Stomach (tissue), 9 donors: ENCODE data around the gene SLC34A3. TPM values are rescaled to one million over a fixed set of nuclear protein-coding genes. Genes with fewer than 3 reads are reported as not detected.
A peak's percentile ranks its signal among the peaks of the same experiment; 100 is the strongest.

ENCODE experiments used
- DNase-seq, 2 donors: peaks; one replicate each; pipeline versions ENCODE4 v3.0.0 to v3.0.0-alpha.2; 2013 to 2019
- H3K27ac ChIP-seq, 5 donors: fragments of 200-600 bp in 4 of 5; sonication (generic) in 4 of 5; one replicate each; pipeline ENCODE4 v1.5.1; 2013 to 2019; ENCODE audit warnings: mild to moderate bottlenecking in 1 of 5, moderate library complexity in 1 of 5
- H3K27me3 ChIP-seq, 3 donors: fragments of 200-600 bp; sonication (generic); one replicate each; pipeline ENCODE4 v1.5.1; 2017 to 2019; ENCODE audit warnings: mixed run types in 1 of 3
- H3K36me3 ChIP-seq, 4 donors: fragments of 200-600 bp; sonication (generic); 1 replicate in 3 of 4; 2 replicates in 1 of 4; pipeline ENCODE4 v1.5.1; 2016 to 2019
- H3K4me1 ChIP-seq, 4 donors: fragments of 200-600 bp; sonication (generic); one replicate each; pipeline ENCODE4 v1.5.1; 2016 to 2019
- H3K4me3 ChIP-seq, 4 donors: fragments of 200-600 bp; sonication (generic) in 3 of 4; one replicate each; pipeline ENCODE4 v1.5.1; 2016 to 2019; ENCODE audit warnings: mild to moderate bottlenecking in 1 of 4
- H3K9me3 ChIP-seq, 4 donors: fragments of 200-600 bp; sonication (generic); one replicate each; pipeline ENCODE4 v1.5.1; 2016 to 2019
- CTCF ChIP-seq, 7 experiments: fragments of 450-650 bp in 4 of 7; fragments of 200-600 bp in 3 of 7; sonication (generic) in 3 of 7; IDR thresholded peaks; one replicate each; pipeline ENCODE4 v1.5.1; 2016 to 2019; ENCODE audit warnings: antibody characterized with exemption in 7 of 7, control low read depth in 2 of 7, mild to moderate bottlenecking in 1 of 7
- EP300 ChIP-seq: sonication (generic); formaldehyde crosslinking; IDR thresholded peaks from one replicate; pipeline ENCODE4 v1.6.1; 2017; ENCODE audit warnings: antibody characterized with exemption
- POLR2A ChIP-seq, 4 donors: fragments of 450-650 bp; IDR thresholded peaks; one replicate each; pipeline ENCODE4 v1.6.1; 2016; ENCODE audit warnings: antibody characterized with exemption in 4 of 4, control low read depth in 2 of 4, mild to moderate bottlenecking in 1 of 4, moderate library complexity in 1 of 4
- POLR2AphosphoS5 ChIP-seq, 3 donors: sonication (generic); formaldehyde crosslinking; IDR thresholded peaks; one replicate each; pipeline ENCODE4 v1.6.1; 2016; ENCODE audit warnings: antibody characterized with exemption in 3 of 3
- WGBS, 5 donors: extraction: QIAGEN DNeasy Blood & Tissue Kit in 3 of 5; methylation state at CpG; one replicate each; pipeline versions ENCODE4 v1.1.5 to v1.1.7; 2013 to 2018; 5-methylcytosine and 5-hydroxymethylcytosine counted together
- intact Hi-C: fragments of 100-400 bp; cut with DNase I; formaldehyde crosslinking; loops from one replicate; pipeline ENCODE4 v1.15.1; 2023; ENCODE audit warnings: low total_unique reads
- polyA plus RNA-seq, 3 donors: library from polyadenylated mRNA; stranded (reverse); fragments of 200-250 nt; gene quantifications; one replicate each; pipeline ENCODE4 v1.2.3, GENCODE V29; 2013
- total RNA-seq, 5 donors: library from RNA; depleted of rRNA; stranded (reverse); fragments of >200 nt; gene quantifications; one replicate each; pipeline versions ENCODE4 v1.1.0 to v1.2.3, GENCODE V29; 2014 to 2016
- donor health status: healthy with polysubstance abuse.
- donor health status: Bipolar disorder and iron deficiency.
- donor health status: healthy.

SLC34A3 gene
- total and polyA plus RNA-seq, 8 donors, result 0.18 to 0.53 TPM; not detected in 6

- H3K27me3 ChIP-seq, result no peaks in the 10 kb centered on the region
- peak overlapping the region; percentile 63 to 78 (median 66) for H3K4me3 ChIP-seq
- H3K9me3 ChIP-seq, result no peaks in the 10 kb centered on the region
- TF ChIP-seq CTCF (IDR thresholded peaks at IDR 0.05), result no peak
- no peak for TF ChIP-seq EP300
- TF ChIP-seq POLR2A (IDR thresholded peaks at IDR 0.05), result no peak
- peak in 2 of 3 donors; percentile 54 to 55 for TF ChIP-seq POLR2AphosphoS5 (IDR thresholded peaks at IDR 0.05)
- peaks cover 70 to 90% (median 87%) of the 10 kb centered on the region in 4 donors for H3K4me1 ChIP-seq
- intact Hi-C loops, result no loop called here
- no peaks in the 10 kb centered on the region for H3K36me3 ChIP-seq
- peak overlapping the region; percentile 78 to 97 (median 86) for H3K27ac ChIP-seq
- WGBS, 5 donors, result 35 to 52% (median 51%) methylated on average over 7 to 19 of the region's 19 CpGs
- peak; percentile 75 to 86 for DNase-seq
Observed at GRCh38 chr9:137198051-137198901, 32.4 kb upstream of the SLC34A3 start.

- Histone ChIP-seq H3K27ac (peak overlapping the region; percentile 78 to 97 (median 86)), H3K4me3 (peak overlapping the region; percentile 63 to 78 (median 66)), H3K36me3 (no peaks in the 10 kb centered on the region), H3K4me1 (peaks cover 74 to 90% (median 87%) of the 10 kb centered on the region in 4 donors), H3K9me3 (no peaks in the 10 kb centered on the region), H3K27me3 (no peaks in the 10 kb centered on the region)
- 25 to 81% (median 54%) methylated on average over 8 to 11 of the region's 11 CpGs for WGBS, 5 donors
- TF ChIP-seq POLR2AphosphoS5 (IDR thresholded peaks at IDR 0.05) (no peak), POLR2A (IDR thresholded peaks at IDR 0.05) (no peak), CTCF (IDR thresholded peaks at IDR 0.05) (no peak), EP300 (no peak)
- peak in 1 of 2 donors; percentile 38 for DNase-seq
- intact Hi-C loops, result no loop called here
Observed at GRCh38 chr9:137198902-137199283, 31.8 kb upstream of the SLC34A3 start.

- TF ChIP-seq POLR2AphosphoS5 (IDR thresholded peaks at IDR 0.05), result no peak
- no peak for TF ChIP-seq POLR2A (IDR thresholded peaks at IDR 0.05)
- TF ChIP-seq EP300, result no peak
- no peak for TF ChIP-seq CTCF (IDR thresholded peaks at IDR 0.05)
- Histone ChIP-seq H3K4me1 (peaks cover 74 to 90% (median 89%) of the 10 kb centered on the region in 4 donors), H3K36me3 (no peaks in the 10 kb centered on the region), H3K9me3 (no peaks in the 10 kb centered on the region), H3K27ac (peak overlapping the region; percentile 78 to 97 (median 86)), H3K4me3 (peak overlapping the region; percentile 63 to 78 (median 66)), H3K27me3 (no peaks in the 10 kb centered on the region)
- DNase-seq, result peak in 1 of 2 donors; percentile 48
- 9 to 17% (median 10%) methylated on average over 27 to 51 of the region's 51 CpGs for WGBS, 5 donors
- intact Hi-C loops, result no loop called here
Observed at GRCh38 chr9:137199411-137200121, 31.1 kb upstream of the SLC34A3 start.
